ENCODE results near the gene HRCT1.

DNA sequence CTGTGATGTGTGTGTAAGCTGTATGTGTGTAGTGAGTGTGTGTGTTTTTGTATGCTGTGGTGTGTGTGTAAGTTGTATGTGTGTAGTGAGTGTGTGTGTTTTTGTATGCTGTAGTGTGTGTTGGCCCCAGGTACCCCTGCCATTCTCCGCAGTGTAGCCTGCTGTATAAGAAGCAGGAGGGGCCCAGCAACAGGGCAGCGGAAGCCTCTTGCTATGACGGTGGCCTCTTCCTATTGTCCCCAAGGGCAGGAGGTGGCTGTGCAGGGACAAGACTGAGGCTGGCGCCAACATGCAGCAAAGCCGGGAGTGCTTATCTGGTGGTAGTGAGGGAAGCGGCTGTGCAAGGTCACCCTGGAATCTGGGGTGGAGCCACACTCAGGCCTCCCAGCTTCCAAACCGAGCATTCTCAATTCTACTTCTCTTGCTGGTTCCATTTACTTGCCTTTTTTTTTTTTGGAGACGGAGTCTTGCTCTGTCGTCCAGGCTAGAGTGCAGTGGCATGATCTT lies 8.4 kb downstream of the HRCT1 start:
- TF ChIP-seq, protein P1, sequence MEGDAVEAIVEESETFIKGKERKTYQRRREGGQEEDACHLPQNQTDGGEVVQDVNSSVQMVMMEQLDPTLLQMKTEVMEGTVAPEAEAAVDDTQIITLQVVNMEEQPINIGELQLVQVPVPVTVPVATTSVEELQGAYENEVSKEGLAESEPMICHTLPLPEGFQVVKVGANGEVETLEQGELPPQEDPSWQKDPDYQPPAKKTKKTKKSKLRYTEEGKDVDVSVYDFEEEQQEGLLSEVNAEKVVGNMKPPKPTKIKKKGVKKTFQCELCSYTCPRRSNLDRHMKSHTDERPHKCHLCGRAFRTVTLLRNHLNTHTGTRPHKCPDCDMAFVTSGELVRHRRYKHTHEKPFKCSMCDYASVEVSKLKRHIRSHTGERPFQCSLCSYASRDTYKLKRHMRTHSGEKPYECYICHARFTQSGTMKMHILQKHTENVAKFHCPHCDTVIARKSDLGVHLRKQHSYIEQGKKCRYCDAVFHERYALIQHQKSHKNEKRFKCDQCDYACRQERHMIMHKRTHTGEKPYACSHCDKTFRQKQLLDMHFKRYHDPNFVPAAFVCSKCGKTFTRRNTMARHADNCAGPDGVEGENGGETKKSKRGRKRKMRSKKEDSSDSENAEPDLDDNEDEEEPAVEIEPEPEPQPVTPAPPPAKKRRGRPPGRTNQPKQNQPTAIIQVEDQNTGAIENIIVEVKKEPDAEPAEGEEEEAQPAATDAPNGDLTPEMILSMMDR (IDR thresholded peaks at IDR 0.05; ENCODE audit: extremely low read depth in 1 of 2, insufficient read depth in 1 of 2, low read depth in 1 of 2, low read length in 2 of 2): no peak
- TF ChIP-seq POLR2A (IDR thresholded peaks at IDR 0.05; ENCODE audit: low read depth, low read length) (no peak), EZH2 (IDR thresholded peaks at IDR 0.05; ENCODE audit: borderline replicate concordance, low read depth, low read length, severe bottlenecking) (no peak), POLR2AphosphoS5 (IDR thresholded peaks at IDR 0.05; ENCODE audit: insufficient read depth, low read depth, low read length) (no peak), GATA2 (IDR thresholded peaks at IDR 0.05; ENCODE audit: insufficient read depth, insufficient read length, low read depth, low read length) (no peak), MYC (IDR thresholded peaks at IDR 0.05; ENCODE audit: low read depth, low read length) (no peak)
